Naive thymus-derived CD8-positive, alpha-beta T cell (primary cell): Measurements from ENCODE around the gene PSD2. TPM values are rescaled to one million over a fixed set of nuclear protein-coding genes. Genes with fewer than 3 reads are reported as not detected.

Experiments used
- ATAC-seq, 2 donors: fragments of 150-1000 bp; cut with Tn5 transposase in 1 of 2; sonication (Bioruptor Pico), chemical (Tn5 transposase) in 1 of 2; 1 replicate in 1 of 2; 2 replicates in 1 of 2; pipeline ENCODE4 v1.10.0; 2021; ENCODE audit warnings: mild to moderate bottlenecking in 2 of 2, moderate library complexity in 2 of 2
- POLR2A ChIA-PET: fragments of 350-600 bp; sonication (Branson Sonifier 250); formaldehyde crosslinking; loops from one replicate; lab custom pipeline; 2021; ENCODE audit warnings: antibody characterized with exemption; lab: Charles Lee
- DNase-seq, 10 donors: peaks; one replicate each; pipeline versions ENCODE4 v3.0.0 to v3.0.0-alpha.2; 2020 to 2022
- H3K27ac Mint-ChIP-seq, 10 donors: one replicate each; pipeline ENCODE4 v1.8.0; 2020 to 2022; ENCODE audit warnings: mild to moderate bottlenecking in 10 of 10, mixed read lengths in 10 of 10, moderate library complexity in 4 of 10, inconsistent platforms in 1 of 10
- H3K27me3 Mint-ChIP-seq, 5 donors: one replicate each; pipeline ENCODE4 v1.8.0; 2021 to 2022; ENCODE audit warnings: mixed read lengths in 5 of 5
- H3K36me3 Mint-ChIP-seq, 3 donors: one replicate each; pipeline ENCODE4 v1.8.0; 2020 to 2022; ENCODE audit warnings: mixed read lengths in 3 of 3, mild to moderate bottlenecking in 2 of 3, inconsistent platforms in 1 of 3
- H3K4me1 Mint-ChIP-seq, 4 donors: one replicate each; pipeline ENCODE4 v1.8.0; 2021 to 2022; ENCODE audit warnings: mixed read lengths in 4 of 4
- H3K4me3 Mint-ChIP-seq, 10 donors: one replicate each; pipeline ENCODE4 v1.8.0; 2020 to 2022; ENCODE audit warnings: mild to moderate bottlenecking in 10 of 10, mixed read lengths in 10 of 10, moderate library complexity in 6 of 10, inconsistent platforms in 1 of 10
- H3K9me3 Mint-ChIP-seq, 9 donors: one replicate each; pipeline ENCODE4 v1.8.0; 2020 to 2022; ENCODE audit warnings: mixed read lengths in 9 of 9, mild to moderate bottlenecking in 3 of 9, inconsistent platforms in 1 of 9, moderate library complexity in 1 of 9
- polyA plus RNA-seq, 3 donors: library from polyadenylated mRNA; unstranded; fragments of 300-500 nt; fragmentation: Illumina TruSeq; gene quantifications; one replicate each; pipeline ENCODE4 v1.2.3, GENCODE V29; 2021
- total RNA-seq, 8 experiments: library from RNA in 2 of 8; stranded (reverse) in 2 of 8; gene quantifications; one replicate each; pipeline ENCODE4 v1.2.3 and lab custom pipeline; 2021 to 2026

PSD2 gene
- total and polyA plus RNA-seq, 5 experiments from 2014 or later: 0.08 to 0.19 (median 0.08) TPM; not detected in 2

DNA sequence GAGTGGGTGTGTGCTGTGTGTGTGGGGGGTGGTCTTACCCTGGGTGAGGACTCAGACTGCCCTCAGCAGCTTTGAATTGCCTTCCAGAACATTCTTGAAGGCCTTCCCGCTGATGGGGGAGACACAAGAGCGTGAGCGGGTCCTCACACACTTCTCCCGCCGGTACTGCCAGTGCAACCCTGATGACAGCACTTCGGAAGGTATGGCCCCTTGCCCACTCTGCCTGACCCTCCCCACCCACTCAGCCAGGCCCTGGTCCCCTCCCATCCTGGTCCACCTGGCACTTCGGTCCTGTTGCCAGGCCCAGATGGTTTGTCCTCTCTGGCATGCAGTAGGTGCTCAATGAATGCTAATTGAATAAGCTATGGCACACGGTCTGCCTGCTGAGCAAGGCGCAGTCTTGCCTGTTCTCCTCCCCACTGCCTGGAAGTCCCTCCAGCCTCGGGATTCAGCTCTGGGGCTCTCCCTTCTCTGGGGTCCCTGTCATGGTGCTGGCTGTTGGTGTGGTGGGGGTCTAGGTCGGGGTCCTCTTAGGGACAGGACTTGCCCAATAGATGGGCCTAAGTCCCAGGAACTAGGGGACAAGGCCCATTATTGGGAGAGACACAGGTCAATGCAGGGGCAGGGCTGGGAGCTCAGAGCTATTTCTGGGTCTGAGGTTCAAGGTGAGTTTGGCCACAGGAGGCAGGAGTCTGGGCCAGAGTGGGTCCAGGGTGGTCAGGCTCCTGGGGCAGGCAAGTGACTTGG lies 26.4 kb downstream of the PSD2 start:
- Mint-ChIP-seq H3K36me3 (peaks cover 0 to 20% (median 3%) of the 10 kb centered on the region in 3 donors), H3K4me1 (peaks cover 0 to 3% (median 0%) of the 10 kb centered on the region in 4 donors), H3K27ac (no peak overlapping the region), H3K27me3 (peaks cover 2 to 19% (median 7%) of the 10 kb centered on the region in 5 donors), H3K9me3 (peaks cover 0 to 19% (median 9%) of the 10 kb centered on the region in 9 donors), H3K4me3 (no peak overlapping the region)
- DNase-seq: peak in 1 of 10 donors; percentile 45
- POLR2A ChIA-PET: no interaction called here
- ATAC-seq: no peak

DNA sequence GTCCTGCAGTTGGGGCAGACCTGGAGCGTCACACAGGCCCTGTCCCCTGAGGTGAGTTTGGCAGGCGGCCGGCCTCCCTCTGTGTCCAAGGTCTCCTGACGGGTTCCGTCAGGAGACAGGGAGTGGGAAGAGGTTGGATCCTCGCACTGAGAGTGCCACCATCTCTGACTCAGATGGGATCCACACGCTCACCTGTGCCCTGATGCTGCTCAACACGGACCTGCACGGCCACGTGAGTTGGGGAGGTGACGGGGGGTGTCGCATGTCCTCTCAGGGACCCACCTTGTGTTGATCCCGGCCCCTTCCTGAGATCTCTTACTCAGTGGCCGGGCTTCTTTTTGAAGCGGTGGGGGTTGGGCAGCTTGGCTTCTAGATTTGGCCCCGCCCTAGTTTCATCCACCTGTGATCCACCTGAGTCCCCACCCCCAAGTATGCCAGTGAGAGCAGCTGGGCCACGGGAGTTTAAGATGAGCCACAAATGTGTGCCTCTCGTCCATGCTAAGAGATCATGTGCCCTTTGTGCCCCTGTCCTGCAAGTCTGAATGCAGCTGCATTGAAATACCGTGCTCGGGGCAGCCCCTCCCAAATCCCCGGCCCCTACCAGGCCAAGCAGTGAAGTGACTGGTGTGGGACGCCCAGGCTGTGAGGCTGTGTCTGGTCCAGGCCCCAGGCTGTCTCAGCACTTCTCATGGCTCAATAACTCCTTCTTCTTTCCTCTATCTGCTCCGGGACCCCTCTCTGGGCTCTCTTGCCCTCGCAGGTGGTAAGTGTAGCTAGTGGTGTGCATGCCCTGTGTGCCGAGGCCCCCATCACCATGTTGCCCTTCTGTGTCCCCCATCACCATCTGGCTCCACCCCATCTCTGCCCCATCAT lies 27.2 kb downstream of the PSD2 start:
- no peak overlapping the region for H3K4me3 Mint-ChIP-seq
- peaks cover 2 to 20% (median 7%) of the 10 kb centered on the region in 5 donors for H3K27me3 Mint-ChIP-seq
- peaks cover 0 to 3% (median 0%) of the 10 kb centered on the region in 4 donors for H3K4me1 Mint-ChIP-seq
- ATAC-seq (no peak), DNase-seq (peak in 1 of 10 donors; percentile 45)
- peaks cover 0 to 16% (median 9%) of the 10 kb centered on the region in 9 donors for H3K9me3 Mint-ChIP-seq
- POLR2A ChIA-PET: no interaction called here
- peak overlapping the region in 1 of 10 donors; percentile 27 for H3K27ac Mint-ChIP-seq
- H3K36me3 Mint-ChIP-seq: peaks cover 0 to 19% (median 3%) of the 10 kb centered on the region in 3 donors

DNA sequence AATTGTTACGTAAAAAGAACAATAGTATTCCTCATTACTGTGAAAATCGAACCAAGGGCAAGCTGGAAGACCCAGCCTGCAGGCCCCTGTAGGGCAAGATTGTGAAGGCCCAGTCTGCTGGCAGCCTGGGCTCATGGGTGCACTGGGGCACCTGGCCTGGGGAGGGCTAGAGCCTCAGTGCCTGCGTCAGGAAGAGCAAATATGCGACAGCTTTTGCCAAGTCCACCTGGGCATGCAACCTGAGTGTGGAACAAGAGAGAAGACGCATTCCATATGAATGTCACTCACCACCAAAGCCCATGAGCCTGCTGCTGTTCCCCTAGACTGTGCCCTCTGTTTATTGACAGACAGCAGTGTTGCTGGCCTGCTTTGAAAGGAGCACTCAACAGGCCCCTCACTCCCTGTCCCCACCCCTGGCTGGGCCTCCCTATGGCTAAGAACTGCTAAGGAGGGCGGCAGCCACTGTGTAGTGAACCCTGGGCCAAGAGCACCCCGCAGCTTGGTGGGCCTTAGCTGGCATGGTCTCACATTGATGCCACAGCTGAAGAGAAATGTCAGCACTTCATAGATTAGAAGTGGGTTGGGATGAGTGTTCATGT lies 28.2 kb downstream of the PSD2 start:
- Mint-ChIP-seq H3K27ac (no peak overlapping the region), H3K9me3 (peaks cover 0 to 10% (median 7%) of the 10 kb centered on the region in 9 donors), H3K4me3 (no peak overlapping the region), H3K4me1 (peaks cover 0 to 3% (median 0%) of the 10 kb centered on the region in 4 donors), H3K27me3 (peaks cover under 1 to 23% (median 6%) of the 10 kb centered on the region in 5 donors), H3K36me3 (peaks cover 0 to 12% (median 1%) of the 10 kb centered on the region in 3 donors)
- DNase-seq (peak in 1 of 10 donors; percentile 23), ATAC-seq (no peak)
- POLR2A ChIA-PET: interaction anchor here (0.6 kb wide), 1 partner anchor 220 kb away, joined by 3 read pairs; the partner anchor contains the start of gene NRG2

DNA sequence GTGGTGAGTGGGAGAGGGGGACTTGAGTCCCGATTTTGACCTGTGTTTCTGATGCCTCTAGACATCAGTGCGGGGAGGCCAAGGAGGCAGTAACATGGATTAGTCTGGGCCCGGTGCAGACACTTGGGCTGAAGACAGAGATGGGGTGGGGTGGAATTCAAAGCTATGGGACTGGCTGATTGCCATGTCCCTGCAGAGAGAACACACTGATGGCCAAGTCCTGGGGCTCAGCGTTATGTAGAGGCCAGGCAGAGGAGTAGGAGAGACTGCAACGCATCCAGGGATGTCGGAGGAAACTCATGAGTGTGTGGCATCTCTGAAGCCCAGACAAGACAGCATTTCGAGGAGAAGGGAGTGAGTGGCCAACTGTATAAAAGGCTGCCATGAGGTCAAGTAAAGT lies 30.1 kb downstream of the PSD2 start:
- DNase-seq (peak in 1 of 10 donors; percentile 26), ATAC-seq (no peak)
- H3K9me3 Mint-ChIP-seq: peaks cover 0 to 4% (median 2%) of the 10 kb centered on the region in 9 donors
- no peak overlapping the region for H3K4me3 Mint-ChIP-seq
- H3K27me3 Mint-ChIP-seq: peaks cover 0 to 10% (median 2%) of the 10 kb centered on the region in 5 donors
- POLR2A ChIA-PET: no interaction called here
- H3K36me3 Mint-ChIP-seq: peaks cover 0 to 4% (median 0%) of the 10 kb centered on the region in 3 donors
- H3K27ac Mint-ChIP-seq: no peak overlapping the region
- H3K4me1 Mint-ChIP-seq: peaks cover 0 to 3% (median 0%) of the 10 kb centered on the region in 4 donors

DNA sequence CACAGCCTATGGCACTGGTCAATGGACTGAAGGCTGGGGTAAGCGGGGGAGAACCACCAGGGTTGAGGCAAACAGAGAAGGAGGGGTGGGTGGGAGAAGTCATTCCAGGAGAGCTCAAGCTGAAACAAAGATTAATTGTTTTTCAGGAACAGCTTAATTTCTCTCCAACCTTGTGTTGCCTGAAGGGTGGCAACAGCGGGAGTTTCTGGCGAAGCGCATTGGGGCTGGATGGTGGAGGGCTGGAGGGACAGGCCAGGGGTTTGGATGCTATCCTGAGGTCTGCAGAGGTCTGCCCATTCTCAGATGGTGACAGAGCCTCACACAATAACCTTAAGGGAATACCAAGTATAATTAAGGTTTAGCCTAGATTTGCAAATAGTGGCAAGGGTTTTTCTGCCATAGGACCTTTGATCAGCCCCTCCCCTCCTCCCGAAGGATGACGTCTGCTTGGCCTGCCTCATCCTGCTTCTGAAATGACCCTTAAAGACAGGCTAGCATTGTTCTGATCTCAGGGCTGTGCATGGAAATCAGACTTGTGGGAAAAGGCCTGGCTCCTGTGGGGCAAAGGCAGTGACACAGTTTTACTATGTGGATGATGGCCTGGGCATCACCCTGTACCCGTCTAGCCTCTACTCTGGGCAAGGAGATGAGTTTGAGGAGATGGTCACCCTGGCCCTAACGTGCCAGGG lies 32.7 kb downstream of the PSD2 start:
- H3K4me1 Mint-ChIP-seq: peaks cover 0 to 4% (median 0%) of the 10 kb centered on the region in 4 donors
- peak in 1 of 10 donors; percentile 43 for DNase-seq
- H3K4me3 Mint-ChIP-seq: no peak overlapping the region
- H3K27ac Mint-ChIP-seq: no peak overlapping the region
- H3K36me3 Mint-ChIP-seq: peaks cover 0 to 4% (median 2%) of the 10 kb centered on the region in 3 donors
- peaks cover 0 to 4% (median 0%) of the 10 kb centered on the region in 9 donors for H3K9me3 Mint-ChIP-seq
- peaks cover 0 to 13% (median 4%) of the 10 kb centered on the region in 5 donors for H3K27me3 Mint-ChIP-seq
- no peak for ATAC-seq
- POLR2A ChIA-PET: no interaction called here

DNA sequence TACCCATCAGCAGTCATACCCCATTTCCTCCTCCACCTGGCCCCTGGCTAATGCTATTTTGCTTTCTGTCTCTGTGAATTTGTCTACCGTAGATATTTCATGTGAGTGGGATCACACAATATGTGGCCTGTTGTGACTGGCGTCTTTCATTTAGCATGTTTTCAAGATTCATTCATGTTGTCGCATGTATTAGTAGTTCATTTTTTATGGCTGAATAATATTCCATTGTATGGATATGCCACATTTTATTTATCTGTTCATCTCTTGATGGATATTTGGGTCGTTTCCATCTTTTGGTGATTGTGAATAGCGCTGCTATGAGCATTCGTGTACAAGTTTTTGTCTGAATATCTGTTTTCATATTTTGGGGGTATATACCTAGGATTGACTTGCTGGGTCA lies 33.9 kb downstream of the PSD2 start:
- Mint-ChIP-seq H3K4me1 (peaks cover 0 to 4% (median 0%) of the 10 kb centered on the region in 4 donors), H3K4me3 (no peak overlapping the region), H3K27me3 (peaks cover 0 to 14% (median 8%) of the 10 kb centered on the region in 5 donors), H3K27ac (no peak overlapping the region), H3K36me3 (peaks cover 0 to 4% (median 2%) of the 10 kb centered on the region in 3 donors), H3K9me3 (peaks cover 0 to 4% (median 0%) of the 10 kb centered on the region in 9 donors)
- DNase-seq (no peak), ATAC-seq (no peak)
- POLR2A ChIA-PET: no interaction called here

DNA sequence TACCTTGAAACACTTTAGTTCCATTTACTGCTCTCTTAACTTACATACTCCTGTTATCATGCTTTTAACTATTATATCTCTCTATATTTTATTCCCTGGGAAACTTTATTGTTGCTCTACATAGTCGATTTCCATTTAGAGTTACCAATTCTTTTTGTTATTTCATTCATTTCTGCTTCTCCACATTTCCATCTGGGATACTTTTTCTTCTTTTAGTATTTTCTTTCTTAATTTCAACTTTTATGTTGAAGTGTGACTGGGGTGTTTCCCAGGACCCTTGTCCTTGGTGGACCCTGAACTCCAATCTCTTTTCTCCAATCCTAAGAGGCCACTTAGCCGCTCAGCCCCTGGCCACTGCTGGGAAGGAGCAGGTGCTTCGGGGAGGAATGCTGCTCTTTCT lies 36.0 kb downstream of the PSD2 start:
- no peak for ATAC-seq
- Mint-ChIP-seq H3K4me1 (peaks cover 0 to 1% (median 0%) of the 10 kb centered on the region in 4 donors), H3K27me3 (peaks cover 5 to 31% (median 25%) of the 10 kb centered on the region in 5 donors), H3K9me3 (peaks cover 0 to 4% (median 0%) of the 10 kb centered on the region in 9 donors), H3K4me3 (no peak overlapping the region), H3K27ac (no peak overlapping the region), H3K36me3 (peaks cover 0 to 4% (median 2%) of the 10 kb centered on the region in 3 donors)
- DNase-seq: no peak
- POLR2A ChIA-PET: no interaction called here

DNA sequence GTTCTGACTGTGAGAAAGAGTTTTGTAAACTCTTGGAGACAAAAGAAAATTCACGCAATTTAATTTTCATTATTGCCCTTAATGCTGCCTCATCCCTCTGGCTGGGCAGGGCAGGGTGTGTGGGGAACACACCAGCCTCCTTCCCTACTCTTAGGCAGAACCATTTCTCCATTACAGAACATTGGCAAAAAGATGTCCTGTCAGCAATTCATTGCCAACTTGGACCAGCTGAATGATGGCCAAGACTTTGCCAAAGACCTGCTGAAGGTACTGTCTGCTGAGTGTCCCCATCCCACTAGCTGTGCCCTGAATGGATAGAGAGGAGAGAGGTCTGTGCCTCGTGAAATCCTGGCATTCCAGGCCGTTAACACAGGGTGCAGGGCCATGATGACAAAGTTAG lies 37.9 kb downstream of the PSD2 start:
- Mint-ChIP-seq H3K36me3 (peaks cover 0 to 2% (median 0%) of the 10 kb centered on the region in 3 donors), H3K27ac (no peak overlapping the region), H3K9me3 (peaks cover 0 to 4% (median 0%) of the 10 kb centered on the region in 9 donors), H3K27me3 (peaks cover 5 to 39% (median 28%) of the 10 kb centered on the region in 5 donors), H3K4me3 (no peak overlapping the region), H3K4me1 (peaks cover 0 to 1% (median 0%) of the 10 kb centered on the region in 4 donors)
- no peak for ATAC-seq
- POLR2A ChIA-PET: no interaction called here
- DNase-seq: peak in 1 of 10 donors; percentile 13

DNA sequence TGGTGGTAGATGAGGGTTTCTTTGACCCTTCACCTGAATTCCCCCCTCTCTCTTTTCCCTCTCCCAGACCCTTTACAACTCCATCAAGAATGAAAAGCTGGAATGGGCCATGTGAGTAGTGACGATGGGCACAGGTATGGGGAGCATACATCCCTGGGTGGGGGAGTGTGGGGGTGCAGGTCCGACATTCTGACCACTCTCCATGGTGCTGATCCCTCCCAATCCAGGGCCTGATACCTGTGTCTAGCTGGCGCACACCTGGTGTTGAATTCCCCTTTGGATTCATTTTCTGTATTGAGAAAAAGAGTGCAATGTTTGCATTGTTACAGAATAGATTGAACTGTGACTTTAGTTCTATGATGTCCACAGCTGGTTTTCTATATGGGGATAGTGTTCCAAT lies 40.0 kb downstream of the PSD2 start:
- POLR2A ChIA-PET: no interaction called here
- H3K27ac Mint-ChIP-seq: no peak overlapping the region
- H3K4me1 Mint-ChIP-seq: peaks cover 0 to 1% (median 0%) of the 10 kb centered on the region in 4 donors
- DNase-seq: peak in 1 of 10 donors; percentile 31
- H3K27me3 Mint-ChIP-seq: peaks cover 5 to 39% (median 28%) of the 10 kb centered on the region in 5 donors
- H3K4me3 Mint-ChIP-seq: no peak overlapping the region
- H3K9me3 Mint-ChIP-seq: no peaks in the 10 kb centered on the region
- ATAC-seq: no peak
- peaks cover 0 to 2% (median 0%) of the 10 kb centered on the region in 3 donors for H3K36me3 Mint-ChIP-seq

DNA sequence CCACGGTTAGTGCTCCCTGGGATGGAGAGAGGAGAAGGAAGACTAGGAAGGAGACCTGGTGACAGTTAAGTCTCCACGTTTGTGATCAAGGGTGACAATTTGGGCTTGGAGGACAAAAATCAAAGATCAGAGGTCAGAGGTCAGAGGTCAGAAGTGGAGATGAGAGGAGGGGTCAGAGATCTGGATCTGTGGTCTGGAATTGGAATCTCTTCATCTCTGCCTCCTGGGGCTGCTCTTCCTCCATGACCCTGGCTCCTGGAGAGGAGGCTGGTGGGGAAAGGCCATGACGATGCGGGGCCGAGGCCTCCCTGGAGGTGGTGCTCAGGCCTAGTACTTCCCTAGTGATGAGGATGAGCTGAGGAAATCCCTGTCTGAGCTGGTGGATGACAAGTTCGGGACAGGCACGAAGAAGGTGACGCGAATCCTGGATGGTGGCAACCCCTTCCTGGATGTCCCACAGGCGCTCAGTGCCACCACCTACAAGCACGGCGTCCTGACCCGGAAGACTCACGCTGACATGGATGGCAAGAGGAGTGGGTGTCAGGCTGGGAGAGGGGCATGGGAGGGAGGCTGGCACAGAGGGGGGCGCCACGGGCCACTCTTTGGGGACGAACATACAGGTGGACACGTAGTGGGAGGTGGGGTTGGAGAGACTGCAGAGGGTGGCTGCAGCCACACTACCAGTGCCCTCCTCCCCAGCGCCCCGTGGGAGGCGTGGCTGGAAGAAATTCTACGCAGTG lies 41.0 kb downstream of the PSD2 start:
- H3K4me1 Mint-ChIP-seq: no peaks in the 10 kb centered on the region
- H3K27ac Mint-ChIP-seq: peak overlapping the region in 1 of 10 donors; percentile 10
- peaks cover 5 to 39% (median 25%) of the 10 kb centered on the region in 5 donors for H3K27me3 Mint-ChIP-seq
- H3K36me3 Mint-ChIP-seq: peaks cover 0 to 2% (median 0%) of the 10 kb centered on the region in 3 donors
- no peak overlapping the region for H3K4me3 Mint-ChIP-seq
- POLR2A ChIA-PET: no interaction called here
- H3K9me3 Mint-ChIP-seq: no peaks in the 10 kb centered on the region
- peak in 1 of 10 donors; percentile 57 for DNase-seq
- no peak for ATAC-seq

DNA sequence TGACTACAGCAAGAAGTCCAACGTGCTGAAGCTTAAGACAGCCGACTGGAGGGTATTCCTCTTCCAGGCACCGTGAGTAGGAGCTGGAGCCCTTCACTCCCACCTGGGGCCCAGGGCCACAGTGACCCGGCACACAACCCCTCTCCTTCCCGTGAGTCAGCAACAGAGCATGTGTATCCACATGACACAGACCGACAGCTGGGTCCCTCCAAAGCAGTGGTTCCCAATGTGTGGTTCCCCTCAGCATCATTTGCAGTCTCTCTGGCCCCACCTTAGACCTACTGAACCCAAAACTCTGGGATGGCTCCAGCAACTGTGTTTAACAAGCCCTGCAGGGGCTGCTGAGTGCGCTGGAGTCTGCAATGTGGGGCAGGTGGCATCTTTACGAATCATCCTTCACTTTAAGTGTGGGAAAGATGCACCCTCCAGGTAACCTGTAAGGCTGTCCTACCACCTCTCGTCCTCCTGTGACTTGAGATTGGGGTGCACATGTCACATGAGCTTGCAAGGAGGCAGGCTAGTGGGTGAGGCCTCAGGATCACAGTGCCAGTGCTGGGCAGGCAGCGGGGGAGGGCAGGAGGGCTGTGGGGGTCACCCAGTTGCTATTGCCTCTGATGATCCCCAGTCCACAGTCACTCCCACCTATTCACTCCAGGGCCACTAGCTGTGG lies 42.2 kb downstream of the PSD2 start:
- POLR2A ChIA-PET: no interaction called here
- peak in 1 of 10 donors; percentile 37 for DNase-seq
- Mint-ChIP-seq H3K27ac (no peak overlapping the region), H3K4me3 (no peak overlapping the region), H3K27me3 (peaks cover 6 to 44% (median 23%) of the 10 kb centered on the region in 5 donors), H3K36me3 (no peaks in the 10 kb centered on the region), H3K9me3 (no peaks in the 10 kb centered on the region), H3K4me1 (no peaks in the 10 kb centered on the region)
- no peak for ATAC-seq
